ENCODE data around the gene SLC24A3. TPM values are rescaled to one million over a fixed set of nuclear protein-coding genes. Genes with fewer than 3 reads are reported as not detected.

SLC24A3 gene
- total and polyA plus RNA-seq, 5 experiments from 2014 or later = not detected

DNA sequence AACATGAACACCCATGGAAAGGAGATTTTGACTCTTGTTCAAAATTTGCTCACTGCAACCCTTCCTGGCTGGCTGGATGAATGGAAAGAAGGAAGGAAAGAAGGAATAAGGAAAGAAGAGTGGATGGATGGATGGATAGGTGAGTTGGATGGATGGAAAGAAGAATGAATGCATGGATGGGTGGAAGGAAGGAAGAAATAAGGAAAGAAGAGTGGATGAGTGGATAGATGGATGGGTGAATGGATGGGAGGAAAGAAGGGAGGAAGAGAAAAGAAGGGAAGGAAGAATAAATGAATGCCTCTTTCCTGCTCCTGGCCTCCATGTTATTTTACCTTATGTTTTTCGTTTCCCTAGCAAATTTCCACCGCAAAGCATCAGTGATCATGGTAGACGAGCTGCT is 471.4 kb downstream of the SLC24A3 start:
- DNase-seq (no peak), ATAC-seq (no peak)
- Mint-ChIP-seq H3K27me3 (peaks cover 7 to 31% (median 11%) of the 10 kb centered on the region in 5 donors), H3K36me3 (no peaks in the 10 kb centered on the region), H3K9me3 (peaks cover 0 to 12% (median 3%) of the 10 kb centered on the region in 9 donors), H3K4me3 (no peak overlapping the region), H3K27ac (peak overlapping the region in 1 of 10 donors; percentile 4), H3K4me1 (no peaks in the 10 kb centered on the region)
- POLR2A ChIA-PET = no interaction called here

DNA sequence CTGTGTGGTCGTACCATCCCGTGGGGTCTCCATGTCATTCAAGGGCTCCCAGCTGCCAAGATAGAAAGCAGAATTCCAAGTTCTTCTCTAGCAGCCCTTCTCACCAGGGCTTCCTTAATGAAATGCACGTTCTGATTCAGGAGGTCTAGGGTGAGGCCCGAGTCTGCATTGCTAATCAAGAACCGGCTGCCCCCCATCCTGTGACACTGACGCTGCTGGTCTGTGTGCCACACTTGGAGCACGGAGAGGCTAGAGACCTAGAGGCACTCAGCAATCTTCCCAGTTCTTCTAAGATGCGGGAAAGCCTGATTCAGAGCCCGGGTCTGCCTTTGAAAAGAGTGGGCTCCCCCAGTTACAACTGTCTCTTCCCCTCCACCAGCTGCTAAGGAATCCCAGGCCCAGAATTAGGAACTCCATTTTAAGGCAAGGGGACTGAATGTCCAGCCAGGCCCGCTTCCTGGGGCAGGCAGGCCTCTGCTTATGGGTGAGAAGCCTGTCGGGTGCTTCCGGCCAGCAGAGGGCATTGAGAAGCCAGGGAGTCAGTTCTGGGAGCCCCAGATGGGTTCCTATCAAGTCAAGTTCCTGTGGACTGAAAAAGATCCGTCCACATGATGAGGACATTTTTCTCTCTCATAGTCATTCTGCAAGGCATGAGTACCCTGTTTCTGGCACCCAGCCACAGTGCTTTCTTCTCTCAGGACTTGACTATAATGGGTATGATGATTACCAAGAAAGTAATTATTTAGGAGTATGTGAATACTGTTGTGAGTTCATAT is 475.8 kb downstream of the SLC24A3 start:
- peaks cover 0 to 3% (median 0%) of the 10 kb centered on the region in 9 donors for H3K9me3 Mint-ChIP-seq
- peaks cover 11 to 57% (median 29%) of the 10 kb centered on the region in 5 donors for H3K27me3 Mint-ChIP-seq
- H3K36me3 Mint-ChIP-seq = no peaks in the 10 kb centered on the region
- no peak overlapping the region for H3K27ac Mint-ChIP-seq
- H3K4me3 Mint-ChIP-seq = no peak overlapping the region
- POLR2A ChIA-PET = no interaction called here
- ATAC-seq (no peak), DNase-seq (no peak)
- peaks cover 0 to 4% (median 0%) of the 10 kb centered on the region in 4 donors for H3K4me1 Mint-ChIP-seq

DNA sequence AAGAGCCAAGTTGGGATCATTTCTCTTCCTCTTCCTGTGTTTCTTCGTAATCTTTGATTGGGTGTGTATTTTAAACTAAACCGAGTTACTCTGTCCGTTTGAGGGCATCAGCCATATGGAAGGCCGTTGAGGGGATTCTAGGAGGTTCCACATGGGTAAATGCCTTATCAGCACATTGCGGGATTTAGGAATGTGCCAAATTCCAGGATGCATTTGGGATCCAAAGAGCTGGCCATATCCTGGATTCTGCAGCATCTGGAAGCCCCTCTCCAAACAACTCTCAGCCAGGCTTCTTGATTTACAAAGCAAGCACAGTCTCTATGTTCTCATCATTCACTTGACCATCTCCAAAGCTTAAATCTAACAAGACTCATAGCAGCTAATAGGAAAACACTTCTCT is 478.0 kb downstream of the SLC24A3 start:
- H3K4me3 Mint-ChIP-seq = no peak overlapping the region
- H3K36me3 Mint-ChIP-seq = no peaks in the 10 kb centered on the region
- H3K9me3 Mint-ChIP-seq = peaks cover 0 to 3% (median 0%) of the 10 kb centered on the region in 9 donors
- H3K27ac Mint-ChIP-seq = no peak overlapping the region
- DNase-seq (no peak), ATAC-seq (no peak)
- POLR2A ChIA-PET = no interaction called here
- peaks cover 0 to 4% (median 0%) of the 10 kb centered on the region in 4 donors for H3K4me1 Mint-ChIP-seq
- peaks cover 11 to 36% (median 28%) of the 10 kb centered on the region in 5 donors for H3K27me3 Mint-ChIP-seq

DNA sequence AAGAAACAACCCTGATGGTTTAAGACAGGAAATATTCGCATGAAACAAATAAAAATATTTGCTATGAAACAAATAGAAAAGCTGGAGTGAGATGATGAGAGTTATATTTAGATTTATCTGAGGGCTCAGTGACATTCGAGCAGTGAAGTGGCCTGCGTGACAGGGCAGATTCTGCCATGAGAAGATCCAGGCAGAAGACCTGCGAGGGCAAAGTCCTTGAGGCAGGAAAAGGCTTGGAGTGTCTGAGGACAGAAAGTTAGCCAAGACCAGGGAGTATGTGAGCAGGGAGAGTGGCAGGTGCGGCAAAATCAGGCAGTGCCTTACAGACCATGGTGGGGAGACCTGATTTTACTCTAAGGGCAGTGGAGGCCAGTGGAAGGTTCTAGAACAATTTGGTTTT is 478.7 kb downstream of the SLC24A3 start:
- ATAC-seq (no peak), DNase-seq (no peak)
- peaks cover 11 to 32% (median 25%) of the 10 kb centered on the region in 5 donors for H3K27me3 Mint-ChIP-seq
- H3K4me1 Mint-ChIP-seq = peaks cover 0 to 4% (median 0%) of the 10 kb centered on the region in 4 donors
- POLR2A ChIA-PET = no interaction called here
- H3K27ac Mint-ChIP-seq = no peak overlapping the region
- H3K9me3 Mint-ChIP-seq = peaks cover 0 to 3% (median 0%) of the 10 kb centered on the region in 9 donors
- H3K4me3 Mint-ChIP-seq = no peak overlapping the region
- H3K36me3 Mint-ChIP-seq = no peaks in the 10 kb centered on the region

DNA sequence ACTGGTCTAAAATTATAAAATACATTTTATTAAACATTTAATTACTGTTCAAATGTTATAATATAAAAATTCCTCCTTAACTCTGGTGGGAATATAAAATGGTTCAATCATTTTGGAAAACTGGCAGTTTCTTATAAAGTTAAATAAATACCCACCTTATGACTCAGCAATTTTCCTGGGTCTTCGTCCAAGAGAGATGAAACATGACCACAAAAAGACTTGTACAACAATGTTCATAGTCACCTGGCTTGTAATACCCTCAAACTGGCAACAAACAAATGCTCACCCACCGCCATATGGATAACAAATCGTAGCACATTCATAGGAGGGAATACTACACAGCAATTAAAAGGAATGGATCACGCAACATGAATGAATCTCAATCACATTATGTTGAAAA is 479.7 kb downstream of the SLC24A3 start:
- no peak overlapping the region for H3K27ac Mint-ChIP-seq
- DNase-seq (no peak), ATAC-seq (no peak)
- H3K27me3 Mint-ChIP-seq = peaks cover 11 to 32% (median 22%) of the 10 kb centered on the region in 5 donors
- no peak overlapping the region for H3K4me3 Mint-ChIP-seq
- peaks cover 0 to 4% (median 0%) of the 10 kb centered on the region in 4 donors for H3K4me1 Mint-ChIP-seq
- H3K9me3 Mint-ChIP-seq = no peaks in the 10 kb centered on the region
- H3K36me3 Mint-ChIP-seq = no peaks in the 10 kb centered on the region
- POLR2A ChIA-PET = no interaction called here

DNA sequence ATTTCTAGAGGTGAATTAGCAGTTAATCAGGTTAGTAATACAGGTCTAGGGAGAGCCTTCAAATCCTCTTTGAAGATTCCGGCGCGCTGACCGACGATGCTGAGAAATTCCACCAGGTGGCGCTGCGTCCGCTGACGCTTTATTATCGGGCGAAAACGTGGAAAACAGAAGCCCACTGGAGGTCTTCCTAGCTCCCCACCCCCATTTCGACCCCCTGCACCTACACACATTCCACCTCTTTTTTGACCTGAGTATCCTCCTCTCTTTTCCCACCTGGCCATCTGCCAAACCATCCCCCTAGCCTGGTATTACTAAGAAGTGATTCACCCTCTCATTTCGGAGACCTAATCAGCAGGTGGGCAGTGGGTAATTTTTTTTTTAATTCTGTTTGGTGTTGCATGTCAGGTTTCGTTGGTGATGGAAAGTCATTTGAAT is 480.3 kb downstream of the SLC24A3 start:
- H3K9me3 Mint-ChIP-seq = no peaks in the 10 kb centered on the region
- H3K27ac Mint-ChIP-seq = no peak overlapping the region
- H3K4me3 Mint-ChIP-seq = no peak overlapping the region
- ATAC-seq (no peak), DNase-seq (peak in 8 of 10 donors; percentile 2 to 30 (median 18))
- POLR2A ChIA-PET = no interaction called here
- H3K4me1 Mint-ChIP-seq = peaks cover 0 to 4% (median 0%) of the 10 kb centered on the region in 4 donors
- peaks cover 11 to 32% (median 22%) of the 10 kb centered on the region in 5 donors for H3K27me3 Mint-ChIP-seq
- no peaks in the 10 kb centered on the region for H3K36me3 Mint-ChIP-seq

DNA sequence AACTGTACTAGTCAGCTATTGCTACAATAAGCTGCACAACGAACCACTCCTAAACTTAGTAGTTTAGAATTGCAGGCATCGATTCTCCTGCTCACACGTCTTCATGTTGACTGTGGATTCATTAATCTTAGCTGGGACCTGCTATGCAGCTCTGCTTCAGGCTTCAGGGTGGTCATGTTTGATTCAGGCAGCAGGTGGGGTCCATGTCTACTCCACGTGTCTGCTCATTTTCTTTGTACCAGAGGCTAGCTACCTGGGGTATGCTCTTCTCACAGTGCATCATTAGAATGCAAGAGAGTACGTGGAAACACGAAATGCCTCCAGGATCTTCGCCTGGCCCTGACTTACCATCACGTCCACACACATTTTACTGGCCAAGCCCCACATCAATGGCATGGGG is 481.1 kb downstream of the SLC24A3 start:
- Mint-ChIP-seq H3K27ac (no peak overlapping the region), H3K4me3 (no peak overlapping the region), H3K27me3 (peaks cover 11 to 32% (median 22%) of the 10 kb centered on the region in 5 donors), H3K9me3 (peaks cover 0 to 3% (median 0%) of the 10 kb centered on the region in 9 donors), H3K36me3 (no peaks in the 10 kb centered on the region), H3K4me1 (peaks cover 0 to 4% (median 0%) of the 10 kb centered on the region in 4 donors)
- ATAC-seq (no peak), DNase-seq (no peak)
- POLR2A ChIA-PET = no interaction called here

DNA sequence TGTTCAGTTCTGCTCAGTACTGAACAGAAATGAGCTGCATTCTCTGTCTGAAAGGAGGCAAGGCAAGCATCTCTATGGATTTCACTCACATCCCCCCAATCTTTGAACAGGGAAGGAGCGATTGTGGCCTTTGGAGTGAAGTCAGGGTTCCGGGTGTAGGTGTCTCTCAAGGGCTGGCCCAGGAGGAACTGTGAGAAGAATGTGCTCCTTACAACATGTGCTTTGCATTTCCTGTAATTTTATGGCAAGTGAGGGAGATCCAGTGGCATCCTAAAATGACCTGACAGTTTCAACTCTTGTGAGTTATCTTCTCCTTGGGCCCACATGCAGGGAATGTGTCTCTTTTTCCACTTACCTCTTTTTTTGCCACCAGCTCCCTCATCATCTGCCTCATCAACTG is 482.6 kb downstream of the SLC24A3 start:
- Mint-ChIP-seq H3K9me3 (peaks cover 0 to 3% (median 0%) of the 10 kb centered on the region in 9 donors), H3K4me1 (peaks cover 0 to 4% (median 0%) of the 10 kb centered on the region in 4 donors), H3K27ac (no peak overlapping the region), H3K36me3 (no peaks in the 10 kb centered on the region), H3K4me3 (no peak overlapping the region), H3K27me3 (peaks cover 9 to 32% (median 24%) of the 10 kb centered on the region in 5 donors)
- no peak for ATAC-seq
- POLR2A ChIA-PET = no interaction called here
- no peak for DNase-seq

DNA sequence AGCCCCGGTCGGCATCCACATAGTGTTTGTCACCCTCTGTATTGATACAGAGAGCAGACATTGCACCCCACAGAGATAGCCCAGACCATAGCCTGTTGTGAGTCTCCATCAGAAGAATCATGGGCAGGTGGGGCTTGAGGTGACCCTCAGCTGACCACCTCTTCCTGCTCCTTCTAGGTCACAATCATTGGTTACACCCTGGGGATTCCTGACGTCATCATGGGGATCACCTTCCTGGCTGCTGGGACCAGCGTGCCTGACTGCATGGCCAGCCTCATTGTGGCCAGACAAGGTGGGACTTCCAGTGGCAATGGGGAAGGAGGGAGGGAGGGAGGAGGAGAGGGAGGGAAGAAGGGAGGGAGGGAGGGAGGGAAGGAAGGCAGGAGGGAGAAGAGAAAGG is 484.2 kb downstream of the SLC24A3 start:
- Mint-ChIP-seq H3K27me3 (peaks cover 8 to 16% (median 12%) of the 10 kb centered on the region in 5 donors), H3K36me3 (peaks cover 0 to 2% (median 0%) of the 10 kb centered on the region in 3 donors), H3K4me3 (no peak overlapping the region), H3K9me3 (peaks cover 0 to 3% (median 0%) of the 10 kb centered on the region in 9 donors), H3K4me1 (peaks cover 0 to 8% (median 0%) of the 10 kb centered on the region in 4 donors), H3K27ac (no peak overlapping the region)
- POLR2A ChIA-PET = no interaction called here
- DNase-seq (no peak), ATAC-seq (no peak)

DNA sequence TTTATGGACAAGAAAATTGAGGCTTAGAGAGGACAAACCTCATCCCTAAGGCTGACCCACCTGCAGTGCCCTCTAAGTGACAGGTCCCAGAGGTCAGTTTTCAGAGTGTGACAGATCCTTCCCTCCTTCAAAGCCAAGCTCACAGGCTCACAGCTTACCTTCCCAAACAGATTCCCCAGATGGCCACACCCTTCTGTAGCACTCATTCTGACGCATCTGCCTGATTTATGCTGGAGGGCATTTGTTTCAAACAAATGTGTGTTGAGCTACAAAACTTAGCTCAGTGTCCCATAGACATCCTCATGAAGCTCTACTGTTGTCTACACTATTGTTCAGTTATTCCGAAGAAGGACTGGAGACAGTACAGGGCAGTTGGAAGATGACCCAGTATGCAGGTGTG is 485.0 kb downstream of the SLC24A3 start:
- Mint-ChIP-seq H3K4me3 (no peak overlapping the region), H3K27ac (no peak overlapping the region), H3K4me1 (peaks cover 0 to 9% (median 0%) of the 10 kb centered on the region in 4 donors), H3K9me3 (peaks cover 0 to 6% (median 5%) of the 10 kb centered on the region in 9 donors), H3K36me3 (peaks cover 0 to 10% (median 0%) of the 10 kb centered on the region in 3 donors), H3K27me3 (peaks cover 8 to 18% (median 9%) of the 10 kb centered on the region in 5 donors)
- ATAC-seq (no peak), DNase-seq (no peak)
- POLR2A ChIA-PET = no interaction called here

DNA sequence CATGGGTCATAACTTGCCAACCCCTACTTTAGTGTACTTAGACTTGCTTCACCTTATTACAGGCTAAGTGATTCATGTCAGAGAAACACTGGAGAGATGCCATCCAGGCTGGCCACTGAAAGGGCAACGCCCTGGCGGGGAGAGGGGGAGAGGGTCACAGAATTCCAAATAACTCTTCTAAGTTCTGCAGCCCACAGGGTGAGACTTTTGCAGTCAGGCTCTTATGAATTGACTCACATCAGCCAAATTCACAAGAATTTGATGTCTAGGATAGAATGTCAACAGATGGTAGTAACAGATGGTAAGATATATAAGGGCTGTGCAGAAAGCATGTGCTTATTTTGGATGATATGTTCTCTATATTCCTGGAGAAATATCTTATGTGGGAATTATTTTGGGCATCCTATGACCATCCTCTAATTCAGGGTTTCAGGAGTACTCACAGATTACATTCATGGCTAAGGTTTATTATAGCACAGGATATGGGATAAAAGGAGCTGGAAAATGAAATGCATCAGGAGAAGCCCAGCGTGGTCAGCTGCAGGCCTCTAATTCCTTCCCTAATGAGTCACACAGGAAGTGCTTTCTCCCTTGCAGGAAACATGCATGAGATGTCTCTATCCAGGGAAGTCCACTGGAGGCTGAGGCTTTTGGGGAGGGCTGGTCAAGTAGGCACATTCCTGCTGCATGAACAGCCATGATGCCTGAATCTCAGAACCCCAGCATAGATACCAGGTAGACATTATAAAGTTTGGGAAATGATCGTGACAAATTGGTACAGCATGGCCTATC is 486.9 kb downstream of the SLC24A3 start:
- peaks cover 0 to 12% (median 0%) of the 10 kb centered on the region in 3 donors for H3K36me3 Mint-ChIP-seq
- ATAC-seq (no peak), DNase-seq (no peak)
- POLR2A ChIA-PET = no interaction called here
- H3K27me3 Mint-ChIP-seq = peaks cover 4 to 23% (median 7%) of the 10 kb centered on the region in 5 donors
- H3K4me3 Mint-ChIP-seq = no peak overlapping the region
- peaks cover 0 to 17% (median 9%) of the 10 kb centered on the region in 9 donors for H3K9me3 Mint-ChIP-seq
- H3K27ac Mint-ChIP-seq = no peak overlapping the region
- H3K4me1 Mint-ChIP-seq = peaks cover 0 to 6% (median 0%) of the 10 kb centered on the region in 4 donors

DNA sequence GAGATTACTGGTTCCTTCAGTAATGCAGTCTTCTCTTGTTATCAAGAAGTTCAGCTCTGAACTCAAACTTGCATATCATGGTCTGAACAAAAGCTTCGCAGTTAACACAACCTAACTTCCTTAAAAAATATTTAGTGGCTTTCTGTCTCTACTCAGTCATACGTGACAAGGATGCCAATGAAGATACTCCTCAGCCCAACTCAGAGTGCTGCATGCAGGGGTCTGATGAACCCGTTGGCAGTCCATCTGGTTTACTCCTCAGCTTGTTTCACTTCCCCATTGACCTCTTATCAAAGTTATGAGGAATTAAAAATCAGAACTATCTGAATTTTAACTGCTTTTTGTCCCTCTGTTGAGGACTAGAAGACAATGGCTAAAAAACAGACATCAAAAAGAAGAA is 489.0 kb downstream of the SLC24A3 start:
- peaks cover 0 to 10% (median 0%) of the 10 kb centered on the region in 4 donors for H3K4me1 Mint-ChIP-seq
- ATAC-seq (peak in 1 of 2 donors; percentile 47), DNase-seq (no peak)
- POLR2A ChIA-PET = no interaction called here
- H3K27ac Mint-ChIP-seq = no peak overlapping the region
- peaks cover 0 to 12% (median 0%) of the 10 kb centered on the region in 3 donors for H3K36me3 Mint-ChIP-seq
- peaks cover 0 to 17% (median 9%) of the 10 kb centered on the region in 9 donors for H3K9me3 Mint-ChIP-seq
- H3K27me3 Mint-ChIP-seq = peaks cover 2 to 24% (median 9%) of the 10 kb centered on the region in 5 donors
- H3K4me3 Mint-ChIP-seq = no peak overlapping the region

DNA sequence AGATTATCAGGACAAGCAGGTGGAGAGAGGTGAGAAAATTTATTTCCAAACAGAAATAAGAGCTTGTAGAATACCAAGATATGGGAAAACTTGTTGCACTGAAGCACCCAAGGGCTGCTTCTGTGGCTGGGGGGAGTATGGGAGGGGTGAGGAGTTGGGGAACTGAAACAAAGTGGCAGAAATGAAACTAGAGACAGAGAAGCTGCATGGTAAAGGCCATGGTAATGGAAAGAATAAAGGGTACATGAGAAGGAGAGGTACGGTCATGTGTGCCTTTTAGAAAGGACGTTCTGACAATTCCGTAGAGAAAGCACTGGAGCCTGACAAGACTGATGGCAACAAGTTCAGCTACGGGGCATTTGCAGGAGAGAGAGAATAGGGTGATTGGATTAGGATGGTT is 494.0 kb downstream of the SLC24A3 start:
- Mint-ChIP-seq H3K27me3 (peaks cover 3 to 25% (median 7%) of the 10 kb centered on the region in 5 donors), H3K9me3 (peaks cover 0 to 17% (median 8%) of the 10 kb centered on the region in 9 donors), H3K27ac (no peak overlapping the region), H3K36me3 (peaks cover 0 to 12% (median 0%) of the 10 kb centered on the region in 3 donors), H3K4me1 (peaks cover 0 to 8% (median 0%) of the 10 kb centered on the region in 4 donors), H3K4me3 (no peak overlapping the region)
- POLR2A ChIA-PET = no interaction called here
- peak in 1 of 10 donors; percentile 16 for DNase-seq
- ATAC-seq = peak in 1 of 2 donors; percentile 54
